ENCODE measurements around the gene GOSR2.

- no peak for TF ChIP-seq PKNOX1 (IDR thresholded peaks at IDR 0.05)
- TF ChIP-seq ZNF384 (IDR thresholded peaks at IDR 0.05) = no peak
- no peak for TF ChIP-seq ELF4 (IDR thresholded peaks at IDR 0.05)
- TF ChIP-seq SP1 (IDR thresholded peaks at IDR 0.05) = no peak
- TF ChIP-seq LEF1 (IDR thresholded peaks at IDR 0.05; ENCODE audit: borderline replicate concordance) = no peak
- no peak for TF ChIP-seq FOXA1 (IDR thresholded peaks at IDR 0.05)
- TF ChIP-seq FOXM1 (IDR thresholded peaks at IDR 0.05; ENCODE audit: borderline replicate concordance) = no peak
- no peak for TF ChIP-seq BHLHE40 (IDR thresholded peaks at IDR 0.05; ENCODE audit: borderline replicate concordance)
- TF ChIP-seq HDGF (IDR thresholded peaks at IDR 0.05; ENCODE audit: borderline replicate concordance) = no peak
- TF ChIP-seq TARDBP (IDR thresholded peaks at IDR 0.05) = no peak
- no peak for TF ChIP-seq FOXK2 (IDR thresholded peaks at IDR 0.05)
- TF ChIP-seq NFRKB (IDR thresholded peaks at IDR 0.05) = no peak
- TF ChIP-seq L3MBTL2 (conservative IDR thresholded peaks at IDR 0.05) = no peak
Measured at GRCh38 chr17:46943218-46943500, 20.2 kb downstream of the GOSR2 start.
